Globus pallidus (tissue), 1 donor: ENCODE measurements around the gene RABL2B.

Experiments
- DNase-seq: peaks from one replicate; pipeline ENCODE4 v3.0.0-alpha.2; 2015; ENCODE audit warnings: low spot score

Gene RABL2B

GRCh38 chr22:50738649-50739227, 44.7 kb downstream of the RABL2B start:
- DNase-seq: no peak

GRCh38 chr22:50737728-50738648, 45.4 kb downstream of the RABL2B start, which contains the start of gene ACR:
TSS of gene ACR (plus strand) at chr22:50738204. CDS start at chr22:50738236, 32 bp downstream.
- no peak for DNase-seq

GRCh38 chr22:50735739-50736030, 47.8 kb downstream of the RABL2B start:
- no peak for DNase-seq

- DNase-seq: no peak
These were observed 48.3 kb downstream of the RABL2B start for GRCh38 chr22:50734986-50735738.

- DNase-seq: no peak
These were observed 49.1 kb downstream of the RABL2B start for GRCh38 chr22:50734343-50734771.

GRCh38 chr22:50733521-50734342, 49.7 kb downstream of the RABL2B start:
- peak; percentile 86 for DNase-seq

GRCh38 chr22:50732681-50733080, 50.8 kb downstream of the RABL2B start:
- DNase-seq: no peak

GRCh38 chr22:50731811-50732624, 51.4 kb downstream of the RABL2B start:
- peak; percentile 60 for DNase-seq

- DNase-seq: no peak
These were observed 52.3 kb downstream of the RABL2B start for GRCh38 chr22:50730941-50731661.

GRCh38 chr22:50730013-50730891, 53.2 kb downstream of the RABL2B start:
- DNase-seq: no peak

- no peak for DNase-seq
These were observed 53.9 kb downstream of the RABL2B start for GRCh38 chr22:50729391-50730012.

- no peak for DNase-seq
These were observed 54.9 kb downstream of the RABL2B start for GRCh38 chr22:50728523-50728931.

- no peak for DNase-seq
These were observed 55.5 kb downstream of the RABL2B start for GRCh38 chr22:50727678-50728522.

GRCh38 chr22:50726643-50727340, 56.6 kb downstream of the RABL2B start:
- no peak for DNase-seq

GRCh38 chr22:50725597-50725996, 57.8 kb downstream of the RABL2B start:
- DNase-seq: no peak

GRCh38 chr22:50724616-50725015, 58.8 kb downstream of the RABL2B start:
- DNase-seq: no peak

- DNase-seq: no peak
These were observed 59.4 kb downstream of the RABL2B start for GRCh38 chr22:50723991-50724390.
